SK-N-SH (cell line): ENCODE measurements around the gene FAIM2.

Source experiments
- CTCF ChIP-seq: fragments of 200-600 bp; sonication (generic); IDR thresholded peaks from 2 replicates; pipeline ENCODE4 v1.6.1; 2017; ENCODE audit warnings: antibody characterized with exemption, mild to moderate bottlenecking, moderate library complexity
- EP300 ChIP-seq, 2 experiments: IDR thresholded peaks; 2 replicates each; pipeline versions ENCODE4 v1.4.0 to v1.6.1; 2012; ENCODE audit warnings: borderline replicate concordance in 1 of 2, low read depth in 1 of 2, low read length in 1 of 2
- EZH2phosphoT487 ChIP-seq: fragments of 200-600 bp; sonication (generic); IDR thresholded peaks from 2 replicates; pipeline ENCODE4 v1.6.1; 2017; ENCODE audit warnings: low read depth, mixed run types, mild to moderate bottlenecking, antibody characterized with exemption, moderate library complexity, borderline replicate concordance
- FOSL2 ChIP-seq: IDR thresholded peaks from 2 replicates; pipeline ENCODE4 v1.4.0; 2012; ENCODE audit warnings: low read depth, mild to moderate bottlenecking, moderate library complexity, borderline replicate concordance
- MXI1 ChIP-seq: IDR thresholded peaks from 2 replicates; pipeline ENCODE4 v1.6.1; 2012; ENCODE audit warnings: mild to moderate bottlenecking, low read depth, low read length, improper control_type of control experiment

GRCh38 chr12:49825971-49826421 is 77.7 kb downstream of the FAIM2 start:
- no peak for TF ChIP-seq EP300 (IDR thresholded peaks at IDR 0.05; ENCODE audit: borderline replicate concordance in 1 of 2, low read depth in 1 of 2, low read length in 1 of 2)
- no peak for TF ChIP-seq CTCF
- TF ChIP-seq MXI1, result no peak
- no peak for TF ChIP-seq EZH2phosphoT487
- TF ChIP-seq FOSL2, result no peak
